Sigmoid colon (tissue), 3 donors: ENCODE data around the gene SERPINA4.

Experiments used
- CTCF ChIP-seq, 4 experiments: fragments of 450-650 bp in 3 of 4; fragments of 200-600 bp in 1 of 4; IDR thresholded peaks; one replicate each; pipeline ENCODE4 v1.5.1; 2016 to 2019; ENCODE audit warnings: antibody characterized with exemption in 4 of 4, mild to moderate bottlenecking in 3 of 4, moderate library complexity in 2 of 4
- POLR2A ChIP-seq, 2 donors: fragments of 450-650 bp; IDR thresholded peaks; one replicate each; pipeline ENCODE4 v1.6.1; 2016; ENCODE audit warnings: antibody characterized with exemption in 2 of 2, mild to moderate bottlenecking in 2 of 2, moderate library complexity in 2 of 2

- no peak for TF ChIP-seq CTCF (IDR thresholded peaks at IDR 0.05)
- no peak for TF ChIP-seq POLR2A (IDR thresholded peaks at IDR 0.05)
Measured at GRCh38 chr14:94540031-94540794, 21.0 kb upstream of the SERPINA4 start.
